Activated T-helper 1 cell treated with Interleukin-2 at 50 U/mL for 16 hours (primary cell): ENCODE measurements around the gene RFC2.

Experiments used
- DNase-seq: peaks from one replicate; pipeline ENCODE4 v3.0.0-alpha.2; 2020; ENCODE audit warnings: low read depth

RFC2 gene

DNA sequence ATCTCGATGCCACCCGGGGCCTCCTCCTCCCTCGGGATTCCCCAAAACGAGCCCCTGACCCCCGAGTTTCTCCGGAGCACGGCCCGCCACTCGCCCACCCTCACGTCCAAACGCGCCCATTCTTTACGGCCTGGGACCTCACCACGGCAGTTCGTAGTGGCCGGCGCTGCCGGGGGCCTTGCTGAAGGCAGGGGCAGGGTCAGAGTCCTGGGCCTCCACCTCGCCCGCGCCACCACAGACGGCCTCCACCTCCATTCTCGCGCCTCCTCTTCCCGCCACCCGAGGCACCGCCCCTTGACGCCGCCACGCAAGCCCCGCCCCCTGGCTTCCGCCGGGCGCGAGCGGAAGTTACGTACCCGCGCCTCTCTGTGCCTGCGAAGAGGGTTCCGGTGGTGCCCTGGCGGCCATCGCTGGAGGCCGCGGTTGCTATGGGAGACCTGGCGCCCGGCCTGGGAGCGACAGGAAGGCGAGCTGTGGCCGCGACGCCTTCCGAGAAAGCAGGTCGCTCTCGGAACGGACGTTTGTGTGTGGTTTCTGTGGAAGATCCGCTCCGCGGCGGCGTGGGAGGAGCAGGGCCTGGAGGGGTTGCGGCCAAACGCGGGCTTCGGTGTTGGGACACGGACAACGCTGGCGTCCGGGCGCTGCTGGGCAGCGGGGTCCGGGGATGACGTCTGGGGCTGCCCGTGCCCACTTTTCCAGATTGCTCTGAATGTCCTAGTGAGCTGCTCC lies at the start of gene RFC2:
Gene RFC2 (minus strand): TSS at position 271 of the 729 bp plus-strand sequence. CDS start 16 bp downstream, at position 255.
- DNase-seq = peak; percentile 97

DNA sequence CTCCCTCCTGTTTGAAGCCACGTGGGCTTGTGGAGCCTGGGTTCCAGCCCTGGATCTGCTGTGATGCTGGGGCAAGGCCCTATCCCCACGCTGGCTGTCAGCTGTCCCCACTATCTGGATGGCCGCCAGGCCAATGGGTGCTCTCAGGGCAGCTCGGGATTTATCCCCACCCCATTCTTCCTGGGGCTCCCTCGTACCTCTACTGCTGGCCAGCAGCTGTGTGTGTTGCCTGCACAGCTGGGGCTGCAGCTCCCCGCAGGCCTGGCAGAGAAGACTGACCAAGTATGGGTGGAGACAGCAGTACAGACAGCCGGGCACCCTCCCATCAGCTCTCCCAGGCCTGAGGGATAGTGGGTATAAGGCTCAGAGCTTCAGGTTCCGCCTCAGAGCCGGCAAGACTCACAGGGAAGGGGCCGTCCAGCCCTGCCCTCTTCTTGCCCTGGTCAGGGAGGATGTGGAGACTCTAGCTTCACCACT lies 48.6 kb upstream of the RFC2 start:
- DNase-seq = no peak

DNA sequence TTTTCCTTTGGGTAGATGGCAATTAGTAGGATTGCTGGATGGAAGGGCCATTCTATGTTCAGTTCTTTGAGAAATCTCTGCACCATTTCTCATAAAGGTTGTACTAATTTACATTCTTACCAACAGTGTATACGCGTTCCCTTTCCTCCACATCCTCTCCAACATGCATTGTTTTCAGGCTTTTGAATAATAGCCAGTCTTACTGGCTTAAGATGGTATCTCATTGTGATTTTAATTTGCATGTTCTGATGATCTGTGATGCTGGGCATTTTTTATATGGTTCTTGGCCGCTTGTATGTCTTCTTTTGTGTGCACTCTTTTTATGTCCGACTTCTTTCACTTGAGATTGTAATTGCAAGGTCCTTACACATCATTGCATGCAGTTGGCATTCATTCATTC lies 46.7 kb upstream of the RFC2 start:
- DNase-seq = no peak

DNA sequence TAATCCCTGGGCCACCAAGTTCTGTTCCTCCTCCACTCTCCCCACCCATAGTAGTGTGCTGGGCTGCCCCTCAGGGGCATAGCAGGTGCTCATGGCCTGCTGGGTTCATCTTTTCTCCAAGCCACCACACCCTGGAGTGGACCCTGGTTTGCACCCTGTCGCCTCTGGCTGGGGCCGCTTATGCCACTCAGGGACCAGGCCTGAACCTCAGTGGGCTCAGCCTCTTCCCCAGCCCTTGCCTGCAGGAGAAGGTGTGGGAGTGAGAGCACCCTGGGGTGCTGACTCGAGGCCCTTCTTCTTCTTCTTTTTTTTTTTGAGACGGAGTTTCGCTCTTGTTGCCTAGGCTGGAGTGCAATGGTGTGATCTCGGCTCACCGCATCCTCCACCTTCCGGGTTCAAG lies 45.2 kb upstream of the RFC2 start:
- DNase-seq = no peak

DNA sequence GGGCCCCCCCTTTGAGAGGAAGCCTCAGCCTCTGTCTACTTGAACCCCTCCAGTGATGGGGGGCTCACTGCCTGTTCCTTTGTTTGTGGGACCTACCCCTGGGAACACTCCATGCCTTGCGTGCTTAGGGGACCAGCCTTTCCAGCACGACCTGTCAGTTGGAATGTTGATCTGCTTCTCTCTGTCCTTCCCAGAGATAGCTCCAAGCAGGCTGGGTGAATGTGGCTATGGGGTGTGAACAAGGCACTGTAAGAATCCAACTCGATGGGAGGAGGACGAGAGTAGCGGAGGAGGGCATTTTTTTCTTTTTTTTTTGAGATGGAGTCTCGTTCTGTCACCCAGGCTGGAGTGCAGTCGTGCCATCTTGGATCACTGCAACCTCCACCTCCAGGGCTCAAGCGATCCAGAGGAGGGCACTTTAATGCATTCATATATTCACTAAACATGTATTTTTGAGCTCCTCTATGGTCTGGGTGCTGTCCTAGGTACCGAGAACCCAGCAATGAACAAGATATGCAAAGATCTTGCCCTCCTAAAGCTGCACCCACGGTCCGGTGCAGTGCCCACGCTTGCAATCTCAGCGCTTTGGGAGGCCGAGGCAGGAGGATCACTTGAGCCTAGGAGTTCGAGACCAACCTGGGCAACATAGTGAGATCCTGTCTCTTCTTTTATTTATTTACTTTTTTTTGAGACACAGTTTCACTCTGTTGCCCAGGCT lies 43.5 kb upstream of the RFC2 start:
- no peak for DNase-seq

DNA sequence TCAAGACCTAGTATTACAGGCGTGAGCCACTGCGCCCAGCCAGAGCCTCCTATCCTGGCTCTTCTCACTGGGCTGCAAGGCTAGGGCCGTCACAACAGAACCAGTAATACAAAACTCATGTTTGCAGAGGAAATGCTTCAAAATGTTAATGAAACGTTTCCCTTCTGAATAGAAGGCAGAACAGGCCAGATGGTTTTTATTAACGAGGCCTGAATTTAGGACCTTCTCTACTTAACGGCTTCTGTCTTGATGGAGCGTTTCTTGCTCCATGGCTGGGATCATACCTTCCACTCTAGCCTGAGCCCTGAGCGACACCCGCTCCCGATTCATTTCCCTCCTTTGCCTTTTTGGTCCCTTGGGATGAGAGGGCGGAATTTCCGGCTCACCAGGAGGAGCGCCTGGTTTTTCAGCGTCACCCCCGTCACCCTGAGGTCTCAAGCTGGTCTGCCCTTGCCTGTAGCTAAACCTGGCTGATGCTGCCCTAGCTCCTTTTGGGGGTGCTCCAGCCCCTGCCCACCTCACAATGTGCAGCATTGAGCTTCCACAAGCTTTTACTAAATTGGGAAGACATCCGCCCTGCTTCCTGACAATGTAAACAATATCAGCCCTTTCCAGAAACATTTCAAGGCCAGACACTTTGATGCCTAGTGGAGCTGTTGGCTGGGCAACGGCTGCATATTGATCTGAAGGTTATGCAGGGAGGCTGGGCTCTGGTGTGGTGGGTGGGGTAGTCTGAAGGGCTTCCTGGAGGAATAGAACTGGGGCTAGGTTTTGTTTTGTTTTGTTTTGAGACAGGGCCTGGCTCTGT lies 40.2 kb upstream of the RFC2 start:
- no peak for DNase-seq

DNA sequence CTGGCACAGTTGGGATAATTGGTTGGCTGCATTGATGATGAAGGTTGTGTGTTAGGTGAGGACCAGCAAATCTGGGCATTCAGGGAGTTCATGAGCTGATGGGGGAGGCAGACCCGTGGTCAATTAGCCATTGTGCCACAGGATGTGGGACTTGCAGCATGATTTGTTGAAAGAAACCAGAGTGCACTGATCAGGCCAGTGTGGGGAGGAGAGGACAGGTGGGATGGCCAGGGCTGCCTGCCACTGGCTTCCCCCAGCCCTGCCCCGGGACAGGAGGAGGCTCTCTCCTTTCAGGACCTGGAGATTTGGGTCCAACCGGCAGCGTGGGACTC lies 39.3 kb upstream of the RFC2 start:
- no peak for DNase-seq

DNA sequence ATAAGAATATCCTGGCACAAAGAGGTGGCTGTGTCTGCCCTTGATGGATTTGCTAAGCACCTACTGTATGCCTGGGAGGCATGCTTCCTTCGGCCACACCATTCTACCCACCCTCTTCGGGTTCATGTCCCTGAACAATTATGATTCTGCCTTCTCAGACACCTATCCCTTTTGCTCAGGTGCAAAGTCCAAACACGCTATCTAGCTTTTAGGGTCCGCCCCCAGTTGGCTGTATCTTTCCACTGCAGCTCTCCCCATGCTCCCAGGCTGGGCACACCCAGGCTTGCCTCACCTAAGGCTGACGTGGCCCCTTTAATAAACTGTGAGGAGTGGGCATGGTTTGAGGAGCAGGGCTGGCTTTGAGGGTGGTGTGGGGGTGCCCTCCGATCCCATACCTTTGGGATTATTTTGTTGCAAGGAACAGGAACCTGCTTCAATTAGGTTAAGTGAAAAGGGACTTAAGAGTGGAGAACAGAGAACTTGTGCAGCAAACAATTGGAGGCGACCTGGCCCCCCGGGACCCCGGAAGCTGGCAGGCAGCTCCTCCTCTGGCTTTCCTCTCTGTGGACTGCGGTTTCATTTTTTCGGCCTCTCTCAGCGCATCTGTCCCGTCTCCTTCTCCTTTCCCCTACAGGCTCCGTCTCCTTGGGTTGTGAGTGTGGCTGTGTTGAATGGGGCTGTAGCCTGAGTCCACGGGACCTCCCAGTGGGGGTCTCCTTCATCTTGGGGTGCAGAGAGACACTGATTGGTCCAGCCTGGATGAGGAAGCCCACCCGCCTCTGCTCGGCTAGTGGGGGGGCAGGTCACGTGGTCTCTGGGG lies 38.8 kb upstream of the RFC2 start:
- no peak for DNase-seq

DNA sequence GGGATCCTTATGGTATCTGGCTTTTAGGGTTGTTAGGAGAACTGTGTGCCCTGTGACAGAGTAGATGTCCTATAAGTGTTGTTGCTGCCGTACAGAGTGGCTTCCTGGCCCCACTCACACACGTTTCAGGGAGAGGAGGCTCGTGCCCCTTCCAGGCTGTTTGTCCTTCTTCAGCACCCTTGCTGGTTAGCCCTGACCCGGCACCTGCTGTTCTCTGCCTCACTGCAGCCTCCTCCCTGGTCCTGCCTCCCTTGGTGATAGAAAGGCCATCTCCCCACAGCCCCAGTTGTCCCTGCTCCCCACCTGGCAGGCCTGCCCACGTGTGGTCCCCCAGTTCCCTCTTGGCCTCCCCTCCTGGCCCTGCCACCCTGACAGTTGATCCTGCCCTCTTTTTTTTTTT lies 37.3 kb upstream of the RFC2 start:
- no peak for DNase-seq

DNA sequence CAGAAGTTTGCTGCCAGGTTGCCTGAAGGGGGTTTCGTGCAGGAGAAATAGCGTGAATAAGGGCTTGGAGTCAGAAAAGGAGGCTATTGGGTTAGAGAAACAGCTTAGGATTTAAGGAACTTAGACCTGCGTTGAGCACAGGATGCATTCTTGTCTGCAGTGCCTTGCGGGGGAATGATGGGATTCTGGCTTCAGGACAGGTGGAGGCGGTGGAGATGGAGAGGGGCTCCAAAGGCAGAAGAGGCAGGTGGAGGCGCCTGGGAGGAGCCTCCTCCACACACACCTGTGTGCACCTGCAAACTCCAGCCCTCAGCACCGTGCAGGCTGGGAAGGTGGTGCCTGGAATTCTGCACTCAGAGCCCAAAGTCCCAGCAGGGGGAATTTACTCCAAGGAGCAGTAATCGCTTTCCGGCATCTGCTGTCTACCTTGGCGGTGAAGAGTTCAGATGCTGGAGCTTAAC lies 36.8 kb upstream of the RFC2 start:
- no peak for DNase-seq

DNA sequence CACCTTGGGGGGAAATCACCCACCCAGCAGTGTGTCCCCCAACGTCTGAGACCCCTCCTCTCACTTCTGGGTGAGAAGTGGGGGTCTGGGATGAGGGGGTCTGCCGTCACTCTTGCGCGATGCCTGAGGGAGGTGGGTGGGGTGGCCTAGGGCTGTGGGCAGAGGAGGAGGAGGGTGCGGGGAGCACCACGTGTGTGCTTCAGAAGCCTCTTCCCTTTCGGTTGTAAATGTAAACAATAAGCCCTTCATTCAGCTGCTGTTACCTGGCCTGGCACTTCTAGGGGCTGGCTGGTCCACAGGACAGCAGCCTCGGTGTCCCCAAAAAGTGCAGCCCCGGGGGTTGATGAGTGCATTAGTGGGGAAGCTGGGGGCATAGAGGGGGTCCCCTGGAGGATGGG lies 36.4 kb upstream of the RFC2 start:
- no peak for DNase-seq

DNA sequence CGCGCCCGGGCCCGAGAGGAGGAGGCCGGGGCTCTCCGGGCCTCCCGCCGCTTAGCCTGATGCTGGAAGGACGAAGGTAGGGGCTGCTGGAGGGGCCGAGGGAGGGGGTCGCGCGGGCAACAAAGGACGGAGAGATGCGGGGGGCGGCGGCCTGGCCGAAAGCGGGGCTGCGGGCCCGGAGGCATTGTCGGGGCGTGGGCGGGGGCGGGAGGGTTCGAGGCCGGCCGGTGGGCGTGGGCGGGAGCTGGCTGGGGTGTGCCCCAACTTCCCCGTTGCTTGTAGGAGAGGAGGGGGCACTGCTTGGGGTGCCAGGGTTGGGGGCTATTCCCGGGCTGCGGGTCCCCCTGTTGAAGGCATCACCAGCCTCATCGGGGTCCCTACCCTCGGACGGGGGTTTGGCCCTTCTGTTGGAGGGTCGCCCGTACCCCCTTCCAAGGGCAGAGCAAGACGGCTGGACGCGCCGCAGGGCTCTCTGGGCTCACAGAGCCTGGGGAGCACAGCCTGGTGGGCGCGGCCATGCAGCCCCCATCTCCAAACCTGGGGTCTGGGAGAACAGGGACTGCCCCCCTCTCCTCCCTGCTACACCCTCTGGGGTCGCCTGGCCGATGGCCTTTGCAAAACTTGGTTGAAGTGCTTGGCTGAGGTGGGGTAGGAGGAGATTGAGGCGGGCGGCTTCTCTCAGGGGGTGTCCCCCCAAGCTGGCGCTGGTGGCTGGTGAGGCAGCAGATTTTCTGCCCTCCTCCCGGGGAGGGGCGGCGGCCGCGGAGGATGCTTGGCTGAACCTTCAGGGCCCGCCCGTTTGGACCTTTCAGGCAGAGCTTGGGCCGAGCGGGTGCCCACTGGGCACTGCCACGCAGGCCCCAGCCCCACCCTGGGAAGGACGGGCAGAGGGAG lies 35.7 kb upstream of the RFC2 start:
- peak; percentile 13 for DNase-seq

DNA sequence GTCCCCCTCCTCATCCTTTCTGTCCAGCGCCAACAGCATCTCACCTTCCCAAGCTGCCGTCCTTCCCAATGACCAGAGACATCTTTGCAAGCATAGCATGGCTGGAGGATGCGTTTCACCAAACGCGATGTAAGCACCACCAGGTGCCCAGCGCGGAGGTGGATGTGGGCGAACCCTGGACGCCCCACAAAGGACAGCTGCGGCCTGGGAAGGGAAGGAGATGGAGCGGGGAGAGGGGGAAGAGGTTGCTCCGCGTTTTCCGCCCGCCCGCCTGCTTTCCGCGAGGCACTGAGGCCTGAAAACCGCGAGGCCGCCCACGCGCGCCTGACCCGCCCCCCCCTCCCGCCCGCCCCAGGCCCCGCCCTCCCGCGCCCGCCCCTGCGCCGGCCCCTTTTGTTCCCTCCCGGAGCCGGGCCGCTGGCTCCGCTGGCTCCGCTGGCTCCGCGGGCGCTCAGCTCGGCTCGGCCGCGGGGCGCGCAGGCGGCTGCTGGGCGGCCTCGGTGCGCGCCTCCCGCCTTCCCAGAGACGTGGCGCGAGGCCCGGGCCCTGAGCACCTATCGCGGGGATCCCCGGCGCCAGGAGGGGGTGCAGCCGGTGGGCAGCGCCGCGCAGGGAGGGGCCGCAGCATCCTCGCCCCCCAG lies 34.9 kb upstream of the RFC2 start, which contains the start of gene CLIP2:
Gene CLIP2 (plus strand): TSS at position 390 of the 641 bp plus-strand sequence. CDS start 28,140 bp downstream, outside the sequence.
- peak; percentile 69 for DNase-seq

DNA sequence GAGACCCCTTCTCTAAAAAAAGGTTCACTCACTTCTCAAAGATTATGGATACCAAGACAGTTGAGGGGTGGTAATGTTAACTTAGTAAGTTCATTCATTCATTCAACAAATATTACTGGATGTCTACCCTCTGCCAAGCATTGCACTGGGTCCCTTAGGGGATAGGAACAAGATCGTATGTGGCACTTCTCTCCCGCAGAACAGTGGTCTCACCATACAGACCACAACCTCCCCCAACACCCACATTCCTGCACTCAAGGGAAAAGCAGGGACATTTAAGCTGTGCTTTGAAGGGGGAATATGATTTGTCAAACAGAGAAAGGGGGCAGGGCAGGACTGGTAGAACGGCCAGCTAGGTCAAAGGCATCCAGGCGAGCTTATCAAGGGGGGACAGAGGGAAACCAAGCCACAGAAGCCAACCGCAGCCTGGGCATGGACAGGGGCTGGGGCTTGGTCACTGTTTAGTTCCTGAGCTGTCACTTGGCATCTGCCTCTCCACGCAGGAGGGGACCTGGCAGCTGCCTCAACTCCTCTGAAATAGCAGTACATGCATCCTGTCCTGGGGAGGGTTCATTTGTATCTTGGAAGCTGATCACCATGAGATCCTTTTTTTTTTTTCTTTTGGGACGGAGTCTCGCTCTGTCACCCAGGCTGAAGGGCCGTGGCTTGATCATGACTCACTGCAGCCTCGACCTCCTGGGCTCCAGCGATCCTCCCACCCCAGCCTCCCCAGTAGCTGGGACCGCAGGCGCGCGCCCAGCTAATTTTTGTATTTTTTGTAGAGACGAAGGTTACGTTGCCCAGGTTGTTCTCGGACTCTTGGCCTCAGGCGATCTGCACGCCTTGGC lies 34.1 kb upstream of the RFC2 start:
- DNase-seq = no peak

DNA sequence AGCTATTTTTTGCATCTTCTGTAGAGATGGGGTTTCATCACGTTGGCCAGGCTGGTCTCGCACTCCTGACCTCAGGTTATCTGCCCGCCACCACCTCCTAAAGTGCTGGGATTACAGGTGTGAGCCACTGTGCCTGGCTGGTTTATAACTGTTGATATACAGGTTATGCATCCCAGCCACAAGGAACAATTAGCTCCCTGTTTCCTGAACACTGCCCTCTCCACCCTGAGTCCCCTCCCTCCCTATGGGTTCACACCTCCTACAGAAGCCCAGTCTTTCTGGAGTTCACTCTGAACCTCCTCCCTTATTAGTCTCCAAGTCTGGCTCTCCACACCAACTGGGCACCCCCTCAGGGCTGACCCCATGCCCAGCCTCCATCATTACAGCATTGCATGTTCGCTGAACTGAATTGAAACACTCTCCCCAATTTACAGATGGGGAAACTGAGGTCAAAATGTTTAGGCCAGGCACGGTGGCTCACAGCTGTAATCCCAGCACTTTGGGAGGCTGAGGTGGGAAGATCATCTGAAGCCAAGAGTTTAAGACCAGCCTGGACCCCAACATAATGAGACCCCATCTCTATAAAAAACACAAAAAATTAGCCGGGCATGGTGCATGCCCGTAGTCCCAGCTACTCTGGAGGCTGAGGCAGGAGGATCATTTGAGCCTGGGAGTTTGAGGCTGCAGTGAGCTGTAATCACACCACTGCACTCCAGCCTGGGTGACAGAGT lies 33.3 kb upstream of the RFC2 start:
- no peak for DNase-seq

DNA sequence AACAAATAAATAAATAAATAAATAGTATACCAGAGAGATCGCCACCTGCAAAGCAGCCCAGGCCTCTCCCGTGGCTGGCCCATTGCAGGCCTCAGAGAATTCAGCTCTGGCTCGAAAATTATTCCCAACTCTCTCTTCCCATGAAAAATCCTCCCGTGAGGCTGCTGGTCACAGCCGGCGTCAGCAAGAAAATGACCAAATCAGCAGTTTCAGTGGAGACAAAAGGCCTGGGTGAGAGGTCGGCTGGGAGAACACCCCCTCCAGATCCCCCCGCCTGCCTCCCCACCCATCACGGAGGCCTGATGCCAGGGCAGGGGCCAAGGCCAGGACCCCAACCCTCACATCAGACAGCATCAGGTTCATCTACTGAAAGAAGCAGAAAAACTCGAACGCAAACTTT lies 31.9 kb upstream of the RFC2 start:
- no peak for DNase-seq

DNA sequence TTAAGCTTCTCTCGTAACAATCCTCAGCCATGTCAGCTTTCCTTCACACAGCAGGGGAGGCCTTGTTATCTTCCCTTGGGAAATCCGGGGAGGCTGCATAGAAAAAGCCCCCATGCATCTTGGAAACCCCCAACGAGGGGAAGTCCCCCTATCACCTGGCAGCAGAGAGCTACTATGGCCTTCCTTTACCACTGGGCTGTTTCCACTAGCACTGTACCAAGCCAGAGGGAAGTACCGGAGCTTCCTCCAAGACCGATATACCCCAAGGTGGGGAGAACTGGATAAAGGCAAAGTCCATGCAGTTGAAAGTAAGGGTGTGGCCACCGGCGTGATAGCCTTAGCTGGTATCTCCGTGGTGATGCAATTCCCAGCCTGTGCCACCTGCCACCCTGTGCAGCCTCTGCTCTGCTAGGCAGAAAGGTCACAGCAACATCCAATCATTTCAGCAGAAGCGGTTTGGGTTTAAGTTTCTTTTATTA lies 30.6 kb upstream of the RFC2 start:
- no peak for DNase-seq

DNA sequence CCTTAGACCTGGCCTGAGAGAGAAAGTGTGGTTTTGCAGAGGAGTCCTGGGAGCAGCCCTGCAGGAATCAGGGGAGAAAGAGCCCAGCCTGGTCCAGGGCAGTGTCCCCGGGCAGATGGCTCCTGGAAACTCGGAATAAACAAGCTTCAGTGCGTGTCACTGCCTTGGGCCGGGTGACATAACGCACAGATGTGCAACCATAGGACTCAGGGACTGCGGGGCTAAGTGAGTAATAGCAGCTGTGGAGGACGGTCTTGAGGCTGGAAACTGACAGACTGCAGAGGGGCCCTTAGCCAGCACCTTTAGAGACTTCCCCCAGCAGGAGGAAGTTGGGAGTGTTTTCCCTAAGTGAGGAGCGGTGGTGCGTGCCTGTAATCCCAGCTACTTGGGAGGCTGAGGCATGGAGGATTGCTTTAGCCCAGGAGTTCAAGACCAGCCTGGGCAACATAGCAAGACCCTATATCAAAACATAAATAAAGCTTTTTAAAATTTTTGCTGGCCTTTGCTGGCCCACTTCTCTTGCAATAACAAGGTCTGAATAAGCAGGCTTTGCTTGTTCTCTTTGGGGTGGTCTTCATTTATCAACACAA lies 29.8 kb upstream of the RFC2 start:
- DNase-seq = no peak
